Trophoblast cell (in vitro differentiated cells and primary cell): ENCODE measurements around the gene SERGEF.

Experiments
- DNase-seq, 2 donors: peaks; one replicate each; pipeline ENCODE4 v3.0.0-alpha.2; 2016
- H2AFZ ChIP-seq: 2 replicates; pipeline ENCODE4 v1.6.1; 2013; ENCODE audit warnings: low read length, moderate library complexity, mild to moderate bottlenecking; ENCODE audit not compliant: insufficient read depth, poor library complexity
- H2AK5ac ChIP-seq: 2 replicates; pipeline ENCODE4 v1.6.1; 2013; ENCODE audit warnings: mild to moderate bottlenecking, low read length
- H2BK120ac ChIP-seq: 2 replicates; pipeline ENCODE4 v1.6.1; 2013; ENCODE audit warnings: low read length, mild to moderate bottlenecking, moderate library complexity; ENCODE audit not compliant: insufficient read depth, poor library complexity
- H2BK12ac ChIP-seq: 2 replicates; pipeline ENCODE4 v1.6.1; 2013; ENCODE audit warnings: mild to moderate bottlenecking, low read length, moderate library complexity
- H2BK5ac ChIP-seq: 2 replicates; pipeline ENCODE4 v1.6.1; 2013; ENCODE audit warnings: low read length, low read depth, moderate library complexity, mild to moderate bottlenecking; ENCODE audit not compliant: poor library complexity
- H3K14ac ChIP-seq: 2 replicates; pipeline ENCODE4 v1.6.1; 2013; ENCODE audit warnings: mild to moderate bottlenecking, low read length
- H3K18ac ChIP-seq: 2 replicates; pipeline ENCODE4 v1.6.1; 2013; ENCODE audit warnings: mild to moderate bottlenecking, low read length
- H3K23ac ChIP-seq: 2 replicates; pipeline ENCODE4 v1.6.1; 2013; ENCODE audit warnings: low read length
- H3K27ac ChIP-seq: 2 replicates; pipeline ENCODE4 v1.5.1; 2013; ENCODE audit warnings: low read depth, mild to moderate bottlenecking, inconsistent platforms, low read length, moderate library complexity
- H3K27me3 ChIP-seq: 2 replicates; pipeline ENCODE4 v1.6.1; 2013; ENCODE audit warnings: inconsistent platforms, mild to moderate bottlenecking, low read length, moderate library complexity; ENCODE audit not compliant: insufficient read depth
- H3K36me3 ChIP-seq, 2 experiments: 1 replicate in 1 of 2; 2 replicates in 1 of 2; pipeline ENCODE4 v1.6.1; 2013; ENCODE audit warnings: low read length in 2 of 2, mild to moderate bottlenecking in 2 of 2, moderate library complexity in 1 of 2; ENCODE audit not compliant: insufficient read depth in 2 of 2, control insufficient read depth in 1 of 2
- H3K4ac ChIP-seq: 2 replicates; pipeline ENCODE4 v1.6.1; 2013; ENCODE audit warnings: low read depth, mild to moderate bottlenecking, low read length, moderate library complexity
- H3K4me1 ChIP-seq, 2 experiments: 1 replicate in 1 of 2; 2 replicates in 1 of 2; pipeline ENCODE4 v1.6.1; 2013; ENCODE audit warnings: low read length in 2 of 2, mild to moderate bottlenecking in 2 of 2, moderate library complexity in 1 of 2; ENCODE audit not compliant: insufficient read depth in 2 of 2, control insufficient read depth in 1 of 2
- H3K4me2 ChIP-seq: 2 replicates; pipeline ENCODE4 v1.6.1; 2013; ENCODE audit warnings: inconsistent platforms, mild to moderate bottlenecking, low read length, moderate library complexity
- H3K4me3 ChIP-seq: 2 replicates; pipeline ENCODE4 v1.5.1; 2013; ENCODE audit warnings: mild to moderate bottlenecking, low read depth, low read length, inconsistent platforms
- H3K79me1 ChIP-seq: one replicate; pipeline ENCODE4 v1.6.1; 2013; ENCODE audit warnings: low read length
- H3K79me2 ChIP-seq: 2 replicates; pipeline ENCODE4 v1.6.1; 2013; ENCODE audit warnings: low read length, mild to moderate bottlenecking; ENCODE audit not compliant: control insufficient read depth, insufficient read depth, poor library complexity
- H3K9ac ChIP-seq: 2 replicates; pipeline ENCODE4 v1.6.1; 2013; ENCODE audit warnings: mild to moderate bottlenecking, low read length
- H3K9me3 ChIP-seq: 2 replicates; pipeline ENCODE4 v1.6.1; 2013; ENCODE audit warnings: low read depth, mild to moderate bottlenecking, control low read depth, inconsistent platforms, low read length; ENCODE audit not compliant: insufficient read depth
- H4K12ac ChIP-seq: 2 replicates; pipeline ENCODE4 v1.6.1; 2013; ENCODE audit warnings: low read depth, mild to moderate bottlenecking, low read length, moderate library complexity
- H4K8ac ChIP-seq: 2 replicates; pipeline ENCODE4 v1.6.1; 2013; ENCODE audit warnings: low read depth, mild to moderate bottlenecking, low read length, moderate library complexity
- H4K91ac ChIP-seq: one replicate; pipeline ENCODE4 v1.6.1; 2013; ENCODE audit warnings: low read depth, mild to moderate bottlenecking, low read length, moderate library complexity
- WGBS: extraction: QIAGEN DNeasy Blood & Tissue Kit; methylation state at CpG from one replicate; pipeline ENCODE4 v1.1.7; 2013; ENCODE audit warnings: missing lambda C conversion rate; ENCODE audit not compliant: insufficient read length, insufficient coverage; ENCODE audit errors: extremely low coverage; 5-methylcytosine and 5-hydroxymethylcytosine counted together

The SERGEF gene

DNA sequence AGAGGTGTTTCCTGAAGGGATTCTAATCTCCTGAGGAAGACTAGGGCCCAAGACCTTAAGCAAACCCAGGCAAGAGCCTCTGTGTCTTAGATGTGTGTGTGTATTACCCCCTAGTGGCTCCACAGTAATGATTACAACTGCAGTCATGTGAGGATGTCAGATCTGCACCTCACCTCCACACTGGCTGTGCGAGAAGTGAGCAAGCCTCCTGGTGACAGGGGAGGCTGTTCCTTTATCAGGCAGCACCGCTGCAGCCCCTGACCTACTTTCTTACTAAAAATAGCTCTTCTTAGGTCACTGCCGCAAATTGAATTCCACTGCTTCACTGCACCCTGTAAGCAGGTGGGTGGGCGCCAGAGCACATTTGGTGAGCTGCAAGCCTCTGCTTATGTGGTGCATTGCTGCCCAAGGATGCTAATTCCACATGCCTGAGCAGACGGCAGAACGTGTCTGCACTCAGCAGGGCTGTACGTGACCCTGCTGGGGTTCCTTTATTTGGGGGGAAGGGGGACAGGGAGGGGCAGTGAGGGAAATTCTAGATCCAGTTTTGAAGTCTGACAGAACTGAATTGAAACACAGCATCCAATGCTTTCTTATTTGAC, 165.9 kb downstream of the SERGEF start:
- no peak overlapping the region for H3K4me2 ChIP-seq
- no peak overlapping the region for H3K18ac ChIP-seq
- no peak overlapping the region for H2BK12ac ChIP-seq
- no peak overlapping the region for H2BK5ac ChIP-seq
- no peak overlapping the region for H2AK5ac ChIP-seq
- WGBS = no CpG with 5 or more reads among the region's 7 CpGs
- H3K14ac ChIP-seq = no peak overlapping the region
- no peaks in the 10 kb centered on the region for H3K79me1 ChIP-seq
- no peak overlapping the region for H4K12ac ChIP-seq
- no peaks in the 10 kb centered on the region for H3K79me2 ChIP-seq
- no peak overlapping the region for H4K8ac ChIP-seq
- no peak overlapping the region for H3K4ac ChIP-seq
- H3K27ac ChIP-seq = no peak overlapping the region
- H3K9me3 ChIP-seq = no peaks in the 10 kb centered on the region
- H3K4me1 ChIP-seq = peaks cover 0 to 3% of the 10 kb centered on the region in 2 experiments
- no peak overlapping the region for H2BK120ac ChIP-seq
- H4K91ac ChIP-seq = no peak overlapping the region
- H3K9ac ChIP-seq = no peak overlapping the region
- H3K27me3 ChIP-seq = no peaks in the 10 kb centered on the region
- no peak for DNase-seq
- H3K4me3 ChIP-seq = no peak overlapping the region
- H3K23ac ChIP-seq = no peak overlapping the region
- no peak overlapping the region for H2AFZ ChIP-seq
- no peaks in the 10 kb centered on the region for H3K36me3 ChIP-seq

GRCh38 chr11:17845431-17845881, 167.4 kb downstream of the SERGEF start:
- H3K9ac ChIP-seq = peak overlapping the region; percentile 18
- H2BK12ac ChIP-seq = no peak overlapping the region
- H3K4me1 ChIP-seq = peaks cover 0 to 3% of the 10 kb centered on the region in 2 experiments
- no peak overlapping the region for H2AK5ac ChIP-seq
- H4K91ac ChIP-seq = no peak overlapping the region
- H4K12ac ChIP-seq = no peak overlapping the region
- no peak overlapping the region for H3K4me3 ChIP-seq
- H3K27ac ChIP-seq = no peak overlapping the region
- H3K9me3 ChIP-seq = no peaks in the 10 kb centered on the region
- no peak overlapping the region for H3K4ac ChIP-seq
- no peaks in the 10 kb centered on the region for H3K27me3 ChIP-seq
- H3K4me2 ChIP-seq = no peak overlapping the region
- no peak overlapping the region for H3K18ac ChIP-seq
- no peak overlapping the region for H3K23ac ChIP-seq
- H3K14ac ChIP-seq = no peak overlapping the region
- H3K79me1 ChIP-seq = no peaks in the 10 kb centered on the region
- no peak for DNase-seq
- no peak overlapping the region for H4K8ac ChIP-seq
- no peaks in the 10 kb centered on the region for H3K79me2 ChIP-seq
- H2AFZ ChIP-seq = no peak overlapping the region
- H2BK5ac ChIP-seq = no peak overlapping the region
- no peak overlapping the region for H2BK120ac ChIP-seq
- no peaks in the 10 kb centered on the region for H3K36me3 ChIP-seq

DNA sequence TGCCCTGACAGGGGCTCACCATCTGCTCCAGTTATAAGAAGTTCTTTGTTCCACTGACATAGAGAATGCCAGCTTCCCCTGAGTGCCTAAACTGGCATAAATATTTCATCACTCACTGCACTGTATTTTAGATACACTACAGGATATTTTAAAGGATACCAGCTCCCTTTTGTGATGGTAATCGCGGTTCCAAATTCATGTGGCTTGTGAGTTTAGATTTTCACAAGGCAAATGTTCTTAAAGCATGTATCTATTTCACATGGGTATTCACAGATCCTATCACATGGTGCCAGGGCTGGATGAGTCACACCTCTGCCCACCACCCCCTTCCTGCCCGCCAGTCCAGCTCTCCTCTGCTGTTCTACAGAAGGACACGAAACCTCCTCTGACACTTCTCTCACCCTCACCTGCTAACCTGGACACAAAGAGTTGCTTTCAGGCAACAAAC, 172.7 kb downstream of the SERGEF start:
- DNase-seq = no peak

GRCh38 chr11:17839450-17839849, 173.4 kb downstream of the SERGEF start:
- Histone ChIP-seq H2BK12ac (no peak overlapping the region), H3K23ac (peak overlapping the region; percentile 37), H3K79me2 (no peaks in the 10 kb centered on the region), H3K4me2 (no peak overlapping the region), H3K27me3 (no peaks in the 10 kb centered on the region), H3K27ac (no peak overlapping the region), H4K12ac (no peak overlapping the region), H3K4me1 (no peaks in the 10 kb centered on the region), H3K79me1 (no peaks in the 10 kb centered on the region), H2AK5ac (no peak overlapping the region), H2BK120ac (no peak overlapping the region), H3K4me3 (no peak overlapping the region), H4K8ac (no peak overlapping the region), H3K9ac (no peak overlapping the region), H2BK5ac (no peak overlapping the region), H2AFZ (no peak overlapping the region), H4K91ac (no peak overlapping the region), H3K9me3 (no peaks in the 10 kb centered on the region), H3K18ac (no peak overlapping the region), H3K4ac (no peak overlapping the region), H3K14ac (no peak overlapping the region), H3K36me3 (no peaks in the 10 kb centered on the region)
- no CpG with 5 or more reads among the region's 5 CpGs for WGBS
- DNase-seq = no peak

More for the DNA sequence above, 172.7 kb downstream of the SERGEF start:
- Histone ChIP-seq H3K79me1 (no peaks in the 10 kb centered on the region), H3K36me3 (no peaks in the 10 kb centered on the region), H3K79me2 (no peaks in the 10 kb centered on the region), H3K27me3 (no peaks in the 10 kb centered on the region), H4K91ac (no peak overlapping the region), H3K4ac (no peak overlapping the region), H2BK12ac (no peak overlapping the region), H4K8ac (no peak overlapping the region), H2BK5ac (no peak overlapping the region), H3K4me1 (no peaks in the 10 kb centered on the region), H3K23ac (no peak overlapping the region), H3K27ac (no peak overlapping the region), H2AK5ac (no peak overlapping the region), H2BK120ac (no peak overlapping the region), H3K4me3 (no peak overlapping the region), H3K9ac (peak overlapping the region; percentile 2), H3K4me2 (no peak overlapping the region), H3K18ac (no peak overlapping the region), H3K9me3 (no peaks in the 10 kb centered on the region), H2AFZ (no peak overlapping the region), H3K14ac (no peak overlapping the region), H4K12ac (no peak overlapping the region)
- no CpG with 5 or more reads among the region's 4 CpGs for WGBS
